ENCODE measurements around the gene MAP3K4. TPM values are rescaled to one million over a fixed set of nuclear protein-coding genes. Genes with fewer than 3 reads are reported as not detected.

MAP3K4 gene
- total RNA-seq, 1 donor from 2014 or later: 47.2 TPM

DNA sequence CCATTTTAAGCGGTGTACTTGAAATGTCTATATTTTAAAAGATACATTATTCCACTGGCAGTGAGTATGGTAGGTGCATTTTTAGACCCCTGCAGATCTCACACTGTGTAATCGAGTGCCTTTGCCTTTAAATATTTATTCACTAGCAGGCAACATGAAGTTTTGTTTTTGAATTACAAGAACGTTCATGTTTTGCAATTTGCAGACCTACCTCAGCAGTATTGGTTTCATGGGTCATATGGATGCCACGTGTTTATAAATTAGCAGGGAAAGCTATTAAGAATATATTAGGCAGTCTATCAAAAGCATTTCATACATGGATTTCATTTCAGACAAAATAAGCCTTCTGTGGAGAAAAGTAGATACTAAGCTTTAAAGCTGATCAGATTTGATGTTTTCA lies 7.2 kb downstream of the MAP3K4 start:
- H3K4me1 ChIP-seq: peaks cover 25% of the 10 kb centered on the region
- ATAC-seq (no peak), DNase-seq (no peak)
- H3K9me3 ChIP-seq: no peaks in the 10 kb centered on the region
- no peak overlapping the region for H3K4me3 ChIP-seq
- TF ChIP-seq, protein P1, sequence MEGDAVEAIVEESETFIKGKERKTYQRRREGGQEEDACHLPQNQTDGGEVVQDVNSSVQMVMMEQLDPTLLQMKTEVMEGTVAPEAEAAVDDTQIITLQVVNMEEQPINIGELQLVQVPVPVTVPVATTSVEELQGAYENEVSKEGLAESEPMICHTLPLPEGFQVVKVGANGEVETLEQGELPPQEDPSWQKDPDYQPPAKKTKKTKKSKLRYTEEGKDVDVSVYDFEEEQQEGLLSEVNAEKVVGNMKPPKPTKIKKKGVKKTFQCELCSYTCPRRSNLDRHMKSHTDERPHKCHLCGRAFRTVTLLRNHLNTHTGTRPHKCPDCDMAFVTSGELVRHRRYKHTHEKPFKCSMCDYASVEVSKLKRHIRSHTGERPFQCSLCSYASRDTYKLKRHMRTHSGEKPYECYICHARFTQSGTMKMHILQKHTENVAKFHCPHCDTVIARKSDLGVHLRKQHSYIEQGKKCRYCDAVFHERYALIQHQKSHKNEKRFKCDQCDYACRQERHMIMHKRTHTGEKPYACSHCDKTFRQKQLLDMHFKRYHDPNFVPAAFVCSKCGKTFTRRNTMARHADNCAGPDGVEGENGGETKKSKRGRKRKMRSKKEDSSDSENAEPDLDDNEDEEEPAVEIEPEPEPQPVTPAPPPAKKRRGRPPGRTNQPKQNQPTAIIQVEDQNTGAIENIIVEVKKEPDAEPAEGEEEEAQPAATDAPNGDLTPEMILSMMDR (IDR thresholded peaks at IDR 0.05): no peak
- no peaks in the 10 kb centered on the region for H3K36me3 ChIP-seq
- H3K27me3 ChIP-seq (ENCODE audit: low read depth): no peaks in the 10 kb centered on the region
- no peak overlapping the region for H3K27ac ChIP-seq
- intact Hi-C loops (cut with DNase I): no loop called here

DNA sequence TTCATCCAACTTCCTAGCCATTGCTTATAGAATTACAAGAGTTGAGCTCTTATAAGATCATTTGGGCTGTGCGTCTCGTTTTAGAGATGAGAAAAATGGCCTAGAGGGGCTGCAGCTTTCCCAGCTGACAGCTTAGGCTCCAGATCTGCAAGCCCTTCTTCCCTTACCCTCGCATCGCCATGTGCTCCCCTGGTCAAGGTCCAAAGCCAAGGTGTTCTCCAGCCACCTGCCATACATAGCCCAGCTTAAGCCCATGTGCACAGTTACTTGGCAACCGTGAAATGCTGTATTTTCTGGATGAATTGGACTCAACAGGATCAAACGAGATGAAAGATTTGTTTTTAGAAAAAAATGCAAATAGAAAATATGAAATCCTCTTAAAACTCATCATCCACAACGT lies 7.9 kb downstream of the MAP3K4 start:
- TF ChIP-seq, protein P1 (IDR thresholded peaks at IDR 0.05): no peak
- intact Hi-C loops (cut with DNase I): no loop called here
- Histone ChIP-seq H3K4me3 (no peak overlapping the region), H3K27ac (no peak overlapping the region), H3K27me3 (ENCODE audit: low read depth) (no peaks in the 10 kb centered on the region), H3K9me3 (no peaks in the 10 kb centered on the region), H3K4me1 (peaks cover 25% of the 10 kb centered on the region), H3K36me3 (no peaks in the 10 kb centered on the region)
- DNase-seq (no peak), ATAC-seq (no peak)

DNA sequence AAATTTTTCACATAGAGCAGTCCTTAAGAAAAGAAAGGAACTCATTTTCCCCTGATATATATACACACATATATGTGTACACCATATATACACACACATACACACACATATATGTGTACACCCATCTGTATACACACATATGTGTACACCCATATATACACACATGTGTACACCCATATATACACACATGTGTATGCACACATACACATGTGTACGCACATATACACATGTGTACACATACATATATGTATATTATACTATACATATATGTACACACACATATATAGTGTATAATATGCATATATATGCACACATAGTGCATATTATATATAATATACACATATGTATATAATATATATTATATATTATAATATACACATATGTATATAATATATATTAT lies 9.1 kb downstream of the MAP3K4 start:
- H3K36me3 ChIP-seq: no peaks in the 10 kb centered on the region
- H3K27ac ChIP-seq: no peak overlapping the region
- no peaks in the 10 kb centered on the region for H3K9me3 ChIP-seq
- TF ChIP-seq, protein P1 (IDR thresholded peaks at IDR 0.05): no peak
- no peak for DNase-seq
- intact Hi-C loops (cut with DNase I): no loop called here
- H3K4me1 ChIP-seq: peaks cover 19% of the 10 kb centered on the region
- no peak for ATAC-seq
- H3K4me3 ChIP-seq: no peak overlapping the region
- H3K27me3 ChIP-seq (ENCODE audit: low read depth): no peaks in the 10 kb centered on the region

DNA sequence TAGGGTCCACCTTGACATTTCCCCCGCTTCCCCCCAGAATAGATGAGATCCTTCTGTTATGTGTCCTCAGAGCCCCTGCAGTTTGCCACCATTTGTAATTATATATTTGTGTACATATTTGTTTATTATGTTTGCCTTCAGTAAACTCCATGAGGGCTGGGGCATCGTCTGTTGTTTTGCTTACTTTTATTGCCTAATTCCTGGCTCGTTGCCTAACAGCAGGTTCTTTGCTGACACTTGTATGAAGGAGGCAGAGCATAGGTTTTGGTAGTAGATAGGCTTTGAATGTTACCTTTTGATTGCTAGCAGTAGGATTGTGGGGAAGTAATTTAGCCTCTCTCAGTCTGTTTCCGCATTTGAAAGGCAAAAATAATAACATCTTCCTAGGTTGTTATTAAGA lies 9.9 kb downstream of the MAP3K4 start:
- DNase-seq (no peak), ATAC-seq (no peak)
- H3K27me3 ChIP-seq (ENCODE audit: low read depth): no peaks in the 10 kb centered on the region
- H3K36me3 ChIP-seq: no peaks in the 10 kb centered on the region
- TF ChIP-seq, protein P1 (IDR thresholded peaks at IDR 0.05): no peak
- peaks cover 12% of the 10 kb centered on the region for H3K4me1 ChIP-seq
- no peak overlapping the region for H3K4me3 ChIP-seq
- H3K27ac ChIP-seq: no peak overlapping the region
- intact Hi-C loops (cut with DNase I): no loop called here
- H3K9me3 ChIP-seq: no peaks in the 10 kb centered on the region

DNA sequence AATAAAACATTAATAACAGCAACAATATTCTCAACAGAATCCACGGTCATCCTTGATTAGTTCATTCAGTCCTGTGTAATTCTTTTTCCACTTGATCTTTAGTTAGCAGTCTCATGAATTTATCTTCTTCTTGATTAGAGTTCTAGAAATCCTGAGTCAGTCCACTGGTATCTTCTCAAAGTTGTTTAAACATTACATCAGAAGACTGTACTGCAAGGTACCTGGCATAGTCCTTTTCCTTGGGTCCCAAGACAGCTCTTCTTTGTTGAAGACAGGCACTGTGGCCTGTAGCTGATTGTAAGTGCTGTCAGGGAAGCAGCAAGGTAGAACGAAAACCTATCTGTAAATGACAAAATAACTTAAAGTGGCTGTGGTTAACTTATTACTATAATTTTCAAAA lies 11.8 kb downstream of the MAP3K4 start:
- H3K4me3 ChIP-seq: no peak overlapping the region
- intact Hi-C loops (cut with DNase I): no loop called here
- no peaks in the 10 kb centered on the region for H3K9me3 ChIP-seq
- no peaks in the 10 kb centered on the region for H3K27me3 ChIP-seq (ENCODE audit: low read depth)
- H3K4me1 ChIP-seq: peaks cover 8% of the 10 kb centered on the region
- TF ChIP-seq, protein P1 (IDR thresholded peaks at IDR 0.05): no peak
- ATAC-seq (no peak), DNase-seq (no peak)
- H3K36me3 ChIP-seq: no peaks in the 10 kb centered on the region
- no peak overlapping the region for H3K27ac ChIP-seq

DNA sequence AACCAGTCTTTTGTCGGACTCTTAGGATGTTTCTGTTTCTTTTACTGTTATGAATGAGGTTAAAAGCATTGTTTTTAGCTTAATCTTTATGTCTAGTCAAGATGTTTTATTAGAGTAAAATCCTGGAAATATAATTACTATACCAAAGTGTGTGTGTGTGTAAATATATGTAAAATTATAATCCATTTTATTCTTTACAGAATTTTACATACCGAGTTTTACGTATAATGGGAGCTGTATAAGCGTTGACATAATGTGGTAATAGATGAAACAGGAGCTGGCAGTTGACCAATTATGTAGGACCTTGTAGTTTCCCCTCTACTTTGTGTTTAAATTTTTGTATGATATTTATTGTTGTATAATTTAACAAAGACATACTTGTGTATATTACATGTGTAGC lies 16.7 kb downstream of the MAP3K4 start:
- Histone ChIP-seq H3K36me3 (no peaks in the 10 kb centered on the region), H3K9me3 (no peaks in the 10 kb centered on the region), H3K4me3 (no peak overlapping the region), H3K27me3 (ENCODE audit: low read depth) (no peaks in the 10 kb centered on the region), H3K4me1 (peaks cover 22% of the 10 kb centered on the region), H3K27ac (no peak overlapping the region)
- no peak for DNase-seq
- intact Hi-C loops (cut with DNase I): no loop called here
- TF ChIP-seq, protein P1 (IDR thresholded peaks at IDR 0.05): no peak
- no peak for ATAC-seq

All from lower lobe of right lung (tissue), 2 donors.